T-helper 17 cell (primary cell): Measurements from ENCODE around the gene CA6. TPM values are rescaled to one million over a fixed set of nuclear protein-coding genes. Genes with fewer than 3 reads are reported as not detected.
"Not testable (repeated sequence)": the region's sequence is repeated elsewhere in the genome, so short reads cannot be mapped to it uniquely, and the experiment has no call there.

ENCODE experiments used
- ATAC-seq: fragments of 150-1000 bp; cut with Tn5 transposase; 2 replicates; pipeline ENCODE4 v1.10.0; 2021; ENCODE audit warnings: mild to moderate bottlenecking, moderate library complexity
- DNase-seq, 3 donors: peaks; one replicate each; pipeline versions ENCODE4 v3.0.0 to v3.0.0-alpha.2; 2020 to 2021
- H3K9me3 ChIP-seq: one replicate; pipeline ENCODE4 v1.7.0; 2013; ENCODE audit warnings: low read length, mild to moderate bottlenecking; ENCODE audit not compliant: control insufficient read depth, poor library complexity, severe bottlenecking
- H3K27ac Mint-ChIP-seq: one replicate; pipeline ENCODE4 v1.8.0; 2022; ENCODE audit warnings: mild to moderate bottlenecking, moderate library complexity, mixed read lengths
- H3K27me3 Mint-ChIP-seq: one replicate; pipeline ENCODE4 v1.8.0; 2022; ENCODE audit warnings: mixed read lengths
- H3K36me3 Mint-ChIP-seq: one replicate; pipeline ENCODE4 v1.8.0; 2022; ENCODE audit warnings: low read depth, mixed read lengths
- H3K4me1 Mint-ChIP-seq: one replicate; pipeline ENCODE4 v1.8.0; 2022; ENCODE audit warnings: mild to moderate bottlenecking, mixed read lengths
- H3K4me3 Mint-ChIP-seq: one replicate; pipeline ENCODE4 v1.8.0; 2022; ENCODE audit warnings: mild to moderate bottlenecking, moderate library complexity, mixed read lengths
- total RNA-seq, 4 donors: library from RNA in 2 of 4; stranded (reverse) in 2 of 4; gene quantifications; one replicate each; pipeline ENCODE4 v1.2.3 and lab custom pipeline; 2022 to 2026

The CA6 gene
- total RNA-seq, 2 donors from 2014 or later: 1.6 TPM; not detected in 1

DNA sequence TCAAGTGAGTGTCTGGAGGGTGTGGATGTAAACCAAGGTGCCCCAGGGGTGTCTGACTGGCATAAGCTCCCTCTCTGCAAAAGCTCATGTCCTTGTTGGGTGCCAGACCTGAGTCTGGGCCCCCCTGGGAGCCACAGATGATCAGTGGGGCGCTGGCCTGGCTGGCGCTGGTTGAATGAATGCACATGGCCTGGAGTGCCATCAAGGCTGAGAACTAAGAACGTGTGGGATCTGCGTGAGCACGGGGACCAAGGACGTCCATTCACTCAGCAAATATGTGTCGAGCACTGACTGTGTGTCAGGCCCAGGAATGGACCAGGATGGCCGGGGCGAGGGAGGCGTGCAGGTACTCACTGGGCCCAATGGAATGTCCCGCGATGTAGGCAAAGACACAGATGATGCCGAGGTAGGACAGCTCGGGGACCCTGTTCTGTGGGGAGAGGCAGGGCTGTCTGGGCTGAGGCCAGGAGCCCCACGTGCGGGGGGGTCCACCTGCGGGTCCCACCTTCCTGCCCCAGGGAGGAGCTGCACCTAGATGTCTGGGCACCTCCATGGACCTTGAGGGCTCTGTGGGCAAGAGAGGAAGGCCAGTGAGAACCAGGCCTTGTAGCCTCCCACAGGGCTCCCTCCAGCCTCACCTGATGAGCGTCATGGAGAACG lies 61.4 kb downstream of the CA6 start:
- no peaks in the 10 kb centered on the region for H3K9me3 ChIP-seq
- H3K27me3 Mint-ChIP-seq: peaks cover 10% of the 10 kb centered on the region
- peaks cover 2% of the 10 kb centered on the region for H3K36me3 Mint-ChIP-seq
- H3K4me3 Mint-ChIP-seq: no peak overlapping the region
- DNase-seq (no peak), ATAC-seq (no peak)
- H3K27ac Mint-ChIP-seq: no peak overlapping the region
- H3K4me1 Mint-ChIP-seq: peaks cover 8% of the 10 kb centered on the region

DNA sequence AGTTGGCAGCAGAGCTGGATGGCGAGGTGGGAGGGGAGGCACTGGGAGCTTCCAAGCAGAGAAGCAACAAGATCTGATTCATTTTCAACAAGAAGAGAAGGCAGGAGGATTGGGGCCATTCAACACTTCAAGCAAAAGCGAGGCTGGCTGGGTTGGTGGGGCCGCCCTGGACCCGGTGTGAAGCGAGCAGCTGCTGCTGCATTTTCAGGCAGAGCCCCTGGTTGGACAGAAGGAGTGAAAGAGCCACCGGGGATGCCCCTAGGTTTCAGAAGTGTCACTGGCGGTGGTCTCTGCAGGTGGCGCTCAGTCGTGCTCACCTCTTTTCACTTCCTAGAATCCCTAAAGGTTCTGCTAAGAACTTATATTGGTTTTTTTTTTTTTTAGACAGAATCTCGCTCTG lies 62.6 kb downstream of the CA6 start:
- peaks cover 2% of the 10 kb centered on the region for H3K36me3 Mint-ChIP-seq
- peaks cover 12% of the 10 kb centered on the region for H3K27me3 Mint-ChIP-seq
- no peaks in the 10 kb centered on the region for H3K9me3 ChIP-seq
- peaks cover 8% of the 10 kb centered on the region for H3K4me1 Mint-ChIP-seq
- no peak overlapping the region for H3K4me3 Mint-ChIP-seq
- H3K27ac Mint-ChIP-seq: no peak overlapping the region
- DNase-seq (no peak), ATAC-seq (no peak)

- H3K27me3 Mint-ChIP-seq: peaks cover 21% of the 10 kb centered on the region
- no peak for ATAC-seq
- no peak overlapping the region for H3K4me3 Mint-ChIP-seq
- no peak overlapping the region for H3K27ac Mint-ChIP-seq
- H3K36me3 Mint-ChIP-seq: peaks cover 2% of the 10 kb centered on the region
- no peaks in the 10 kb centered on the region for H3K9me3 ChIP-seq
- peaks cover 8% of the 10 kb centered on the region for H3K4me1 Mint-ChIP-seq
- DNase-seq: no peak
These were observed 64.0 kb downstream of the CA6 start for GRCh38 chr1:9009438-9010370.

- Mint-ChIP-seq H3K27ac (no peak overlapping the region), H3K4me1 (peaks cover 11% of the 10 kb centered on the region), H3K36me3 (peaks cover 2% of the 10 kb centered on the region), H3K27me3 (peaks cover 21% of the 10 kb centered on the region), H3K4me3 (no peak overlapping the region)
- ATAC-seq (no peak), DNase-seq (no peak)
- no peaks in the 10 kb centered on the region for H3K9me3 ChIP-seq
These were observed 65.2 kb downstream of the CA6 start for GRCh38 chr1:9010781-9011323.

DNA sequence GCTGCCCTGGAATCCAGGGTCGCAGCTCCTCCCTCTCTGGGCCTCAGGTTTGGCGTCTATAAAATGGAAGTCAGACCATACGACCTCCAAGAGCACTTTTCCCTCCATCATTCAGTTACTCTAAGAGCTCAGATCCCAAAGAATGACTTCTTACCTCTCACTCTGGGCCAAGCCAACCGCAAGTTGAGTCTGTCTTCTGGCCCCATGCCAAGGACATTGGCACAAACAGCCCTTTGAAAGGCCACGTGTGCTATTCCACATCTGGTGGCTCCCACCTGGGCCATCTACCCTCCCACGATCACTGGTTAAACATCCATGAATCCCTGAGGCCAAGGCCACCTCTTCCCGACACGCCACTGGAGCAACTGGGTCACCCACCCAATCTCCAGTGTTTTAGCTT lies 68.2 kb downstream of the CA6 start:
- Mint-ChIP-seq H3K27ac (no peak overlapping the region), H3K36me3 (peaks cover 4% of the 10 kb centered on the region), H3K4me1 (peaks cover 13% of the 10 kb centered on the region), H3K27me3 (peaks cover 33% of the 10 kb centered on the region), H3K4me3 (no peak overlapping the region)
- H3K9me3 ChIP-seq: no peaks in the 10 kb centered on the region
- ATAC-seq: no peak
- no peak for DNase-seq

GRCh38 chr1:9014475-9015375 lies 69.1 kb downstream of the CA6 start:
- DNase-seq (no peak), ATAC-seq (no peak)
- H3K4me1 Mint-ChIP-seq: peaks cover 15% of the 10 kb centered on the region
- H3K27me3 Mint-ChIP-seq: peaks cover 33% of the 10 kb centered on the region
- H3K27ac Mint-ChIP-seq: no peak overlapping the region
- peaks cover 4% of the 10 kb centered on the region for H3K36me3 Mint-ChIP-seq
- H3K9me3 ChIP-seq: no peaks in the 10 kb centered on the region
- H3K4me3 Mint-ChIP-seq: no peak overlapping the region

DNA sequence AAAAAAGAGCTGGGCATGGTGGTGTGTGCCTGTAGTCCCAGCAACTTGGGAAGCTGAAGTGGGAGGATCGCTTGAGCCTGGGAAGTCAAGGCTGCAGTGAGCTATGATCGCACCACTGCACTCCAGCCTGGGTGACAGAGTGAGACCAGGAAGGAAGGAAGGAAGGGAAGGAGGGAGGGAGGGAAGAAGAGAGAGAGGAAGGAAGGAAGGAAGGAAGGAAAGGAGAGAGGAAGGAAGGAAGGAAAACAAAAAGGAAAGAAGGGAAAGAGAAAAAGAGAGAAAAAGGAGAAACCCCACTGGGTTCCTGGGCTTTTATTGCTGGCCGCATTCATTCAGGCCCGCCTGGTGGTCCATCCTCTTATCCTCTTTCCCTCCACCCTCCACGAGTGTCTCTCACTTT lies 70.8 kb downstream of the CA6 start:
- ATAC-seq: no peak
- Mint-ChIP-seq H3K4me1 (peaks cover 12% of the 10 kb centered on the region), H3K27ac (no peak overlapping the region), H3K27me3 (peaks cover 28% of the 10 kb centered on the region), H3K36me3 (peaks cover 3% of the 10 kb centered on the region), H3K4me3 (no peak overlapping the region)
- no peak for DNase-seq
- H3K9me3 ChIP-seq: no peaks in the 10 kb centered on the region

- DNase-seq (no peak), ATAC-seq (no peak)
- Mint-ChIP-seq H3K27ac (no peak overlapping the region), H3K4me1 (peaks cover 12% of the 10 kb centered on the region), H3K4me3 (no peak overlapping the region), H3K27me3 (peaks cover 25% of the 10 kb centered on the region), H3K36me3 (peaks cover 3% of the 10 kb centered on the region)
- H3K9me3 ChIP-seq: no peaks in the 10 kb centered on the region
These were observed 72.7 kb downstream of the CA6 start for GRCh38 chr1:9018333-9018732.

- Mint-ChIP-seq H3K4me3 (no peak overlapping the region), H3K27me3 (peaks cover 17% of the 10 kb centered on the region), H3K36me3 (peaks cover 3% of the 10 kb centered on the region), H3K4me1 (peaks cover 10% of the 10 kb centered on the region), H3K27ac (no peak overlapping the region)
- no peaks in the 10 kb centered on the region for H3K9me3 ChIP-seq
- DNase-seq (no peak), ATAC-seq (no peak)
These were observed 74.2 kb downstream of the CA6 start for GRCh38 chr1:9019896-9020295.

- no peak overlapping the region for H3K27ac Mint-ChIP-seq
- no peak for DNase-seq
- H3K36me3 Mint-ChIP-seq: peaks cover 3% of the 10 kb centered on the region
- H3K27me3 Mint-ChIP-seq: peaks cover 17% of the 10 kb centered on the region
- H3K4me3 Mint-ChIP-seq: no peak overlapping the region
- no peaks in the 10 kb centered on the region for H3K9me3 ChIP-seq
- peaks cover 8% of the 10 kb centered on the region for H3K4me1 Mint-ChIP-seq
- ATAC-seq: no peak
These were observed 74.6 kb downstream of the CA6 start for GRCh38 chr1:9020305-9020704.

DNA sequence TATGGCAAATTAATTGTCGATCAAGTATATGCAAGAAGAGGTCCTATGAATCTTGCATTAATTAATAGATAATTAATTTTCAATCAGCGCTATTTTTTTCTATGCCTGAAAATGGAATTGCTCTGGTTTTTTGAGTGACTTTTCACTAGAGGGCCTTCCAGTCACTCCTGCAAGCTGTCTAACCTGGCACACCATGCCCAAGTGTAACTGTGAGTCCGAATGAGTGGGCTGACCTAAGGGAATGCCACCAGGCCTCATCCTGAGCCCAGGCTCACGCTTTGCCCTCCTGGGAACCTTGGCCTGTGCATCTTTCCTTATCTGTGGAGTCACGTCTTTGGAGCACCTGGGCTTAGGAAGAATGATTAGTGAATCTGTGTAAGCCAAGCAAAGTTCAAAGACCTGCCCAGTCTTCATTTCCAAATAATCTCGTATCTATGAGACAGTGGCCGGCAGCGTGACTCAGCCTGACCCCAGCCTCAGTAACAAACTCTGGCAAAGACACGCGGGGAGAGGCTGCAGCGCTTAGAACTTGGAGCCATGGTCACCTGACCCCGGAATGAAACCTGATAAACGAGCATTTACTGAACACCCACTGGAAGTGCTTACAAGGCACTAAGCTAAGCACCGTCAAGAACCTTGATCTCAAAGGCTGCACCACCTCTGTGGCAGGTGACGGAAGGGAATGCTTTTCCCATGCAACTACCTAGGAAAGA lies 76.5 kb downstream of the CA6 start:
- H3K4me1 Mint-ChIP-seq, ATAC-seq, H3K36me3 Mint-ChIP-seq, H3K9me3 ChIP-seq, H3K27ac Mint-ChIP-seq, H3K4me3 Mint-ChIP-seq, DNase-seq: not testable (repeated sequence)
- peaks cover 17% of the 10 kb centered on the region for H3K27me3 Mint-ChIP-seq

DNA sequence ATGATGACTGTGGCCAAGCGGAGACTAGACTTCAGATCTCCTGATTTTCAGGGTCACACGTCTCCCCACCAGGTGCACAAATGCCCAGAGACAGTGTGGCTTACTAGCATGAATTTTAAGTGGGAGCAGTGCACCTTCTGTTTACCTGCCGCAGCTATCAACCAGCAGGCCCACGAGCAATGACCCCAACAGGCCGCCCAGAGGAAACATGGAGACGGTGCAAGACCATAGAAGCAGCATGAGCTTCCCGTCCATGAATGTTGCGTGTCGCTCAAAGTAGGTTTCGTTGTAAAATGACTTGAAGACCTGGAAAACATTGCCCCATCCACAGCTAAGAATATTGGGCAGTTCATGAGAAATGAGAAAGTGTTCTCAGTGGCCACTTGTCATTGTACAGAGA lies 77.1 kb downstream of the CA6 start:
- no peak overlapping the region for H3K27ac Mint-ChIP-seq
- ATAC-seq: no peak
- no peak for DNase-seq
- no peaks in the 10 kb centered on the region for H3K9me3 ChIP-seq
- no peak overlapping the region for H3K4me3 Mint-ChIP-seq
- peaks cover 7% of the 10 kb centered on the region for H3K4me1 Mint-ChIP-seq
- peaks cover 2% of the 10 kb centered on the region for H3K36me3 Mint-ChIP-seq
- peaks cover 13% of the 10 kb centered on the region for H3K27me3 Mint-ChIP-seq
